Measurements from ENCODE around the gene DCDC2C.
A peak's percentile ranks its signal among the peaks of the same experiment; 100 is the strongest.

DCDC2C gene

DNA sequence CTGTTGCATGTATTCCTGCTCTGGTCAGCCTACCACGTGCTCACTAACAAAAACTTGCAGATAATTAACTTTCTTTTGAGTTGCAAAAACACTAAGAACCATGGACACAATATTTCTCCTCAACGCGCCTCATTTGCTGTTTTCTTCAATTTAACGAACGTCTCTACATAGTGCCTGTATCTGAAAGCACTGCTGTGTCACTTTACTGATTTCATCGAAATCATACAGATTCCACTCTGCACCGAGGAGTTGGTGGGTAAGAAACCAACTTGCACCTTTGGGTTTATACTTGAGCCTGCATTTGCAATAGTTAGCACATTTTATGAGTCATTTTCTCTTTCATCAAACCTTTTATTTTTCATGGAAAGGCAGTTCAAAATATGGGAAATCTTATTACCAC is 145.8 kb downstream of the DCDC2C start:
- H3K27ac ChIP-seq (ENCODE audit: low read length), result no peak overlapping the region
- H3K4me3 ChIP-seq (ENCODE audit: low read depth in 1 of 2, low read length in 2 of 2), result no peak overlapping the region
- no peaks in the 10 kb centered on the region for H3K4me1 ChIP-seq (ENCODE audit: control insufficient read depth in 1 of 2, insufficient read depth in 2 of 2, low read length in 2 of 2)
- peaks cover 5 to 14% of the 10 kb centered on the region in 2 donors for H3K9me3 ChIP-seq (ENCODE audit: control insufficient read depth in 1 of 2, low read length in 2 of 2)
- no peaks in the 10 kb centered on the region for H3K27me3 ChIP-seq (ENCODE audit: low read depth, low read length)
- H3K36me3 ChIP-seq (ENCODE audit: control insufficient read depth in 1 of 2, insufficient read depth in 2 of 2, low read length in 2 of 2), result no peaks in the 10 kb centered on the region

DNA sequence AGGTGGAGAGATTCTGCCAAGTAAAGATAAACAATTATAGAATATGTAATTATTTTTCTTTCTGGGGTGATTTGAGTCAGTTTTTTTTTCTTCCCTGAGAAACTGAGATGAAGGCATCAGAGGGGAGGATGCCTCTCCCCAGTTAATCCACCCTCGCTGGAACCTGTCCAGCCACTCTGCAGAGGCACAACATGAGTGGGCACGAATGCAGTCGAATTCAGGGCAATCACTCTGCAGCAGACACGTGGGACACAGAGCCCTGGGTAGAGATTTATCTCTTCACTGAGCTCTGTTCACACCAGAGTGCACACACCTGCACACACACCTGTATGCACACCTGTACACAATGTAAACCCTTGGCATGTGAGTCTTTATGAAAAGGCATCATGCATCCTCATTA is 154.2 kb downstream of the DCDC2C start:
- Histone ChIP-seq H3K27ac (ENCODE audit: low read length) (no peak overlapping the region), H3K27me3 (ENCODE audit: low read depth, low read length) (no peaks in the 10 kb centered on the region), H3K9me3 (ENCODE audit: control insufficient read depth in 1 of 2, low read length in 2 of 2) (peaks cover 5 to 16% of the 10 kb centered on the region in 2 donors), H3K4me1 (ENCODE audit: control insufficient read depth in 1 of 2, insufficient read depth in 2 of 2, low read length in 2 of 2) (no peaks in the 10 kb centered on the region), H3K4me3 (ENCODE audit: low read depth in 1 of 2, low read length in 2 of 2) (no peak overlapping the region), H3K36me3 (ENCODE audit: control insufficient read depth in 1 of 2, insufficient read depth in 2 of 2, low read length in 2 of 2) (no peaks in the 10 kb centered on the region)

- H3K4me3 ChIP-seq (ENCODE audit: low read depth in 1 of 2, low read length in 2 of 2), result peak overlapping the region in 1 of 2 donors; percentile 11
- peaks cover 0 to 15% of the 10 kb centered on the region in 2 donors for H3K4me1 ChIP-seq (ENCODE audit: control insufficient read depth in 1 of 2, insufficient read depth in 2 of 2, low read length in 2 of 2)
- H3K36me3 ChIP-seq (ENCODE audit: control insufficient read depth in 1 of 2, insufficient read depth in 2 of 2, low read length in 2 of 2), result no peaks in the 10 kb centered on the region
- H3K27ac ChIP-seq (ENCODE audit: low read length), result no peak overlapping the region
- H3K9me3 ChIP-seq (ENCODE audit: control insufficient read depth in 1 of 2, low read length in 2 of 2), result no peaks in the 10 kb centered on the region
- H3K27me3 ChIP-seq (ENCODE audit: low read depth, low read length), result no peaks in the 10 kb centered on the region
These were observed 161.8 kb downstream of the DCDC2C start for GRCh38 chr2:3864943-3865865.

GRCh38 chr2:3867469-3867868 is 164.1 kb downstream of the DCDC2C start:
- Histone ChIP-seq H3K4me3 (ENCODE audit: low read depth in 1 of 2, low read length in 2 of 2) (no peak overlapping the region), H3K27ac (ENCODE audit: low read length) (no peak overlapping the region), H3K4me1 (ENCODE audit: control insufficient read depth in 1 of 2, insufficient read depth in 2 of 2, low read length in 2 of 2) (peaks cover 0 to 15% of the 10 kb centered on the region in 2 donors), H3K27me3 (ENCODE audit: low read depth, low read length) (no peaks in the 10 kb centered on the region), H3K9me3 (ENCODE audit: control insufficient read depth in 1 of 2, low read length in 2 of 2) (no peaks in the 10 kb centered on the region), H3K36me3 (ENCODE audit: control insufficient read depth in 1 of 2, insufficient read depth in 2 of 2, low read length in 2 of 2) (no peaks in the 10 kb centered on the region)

DNA sequence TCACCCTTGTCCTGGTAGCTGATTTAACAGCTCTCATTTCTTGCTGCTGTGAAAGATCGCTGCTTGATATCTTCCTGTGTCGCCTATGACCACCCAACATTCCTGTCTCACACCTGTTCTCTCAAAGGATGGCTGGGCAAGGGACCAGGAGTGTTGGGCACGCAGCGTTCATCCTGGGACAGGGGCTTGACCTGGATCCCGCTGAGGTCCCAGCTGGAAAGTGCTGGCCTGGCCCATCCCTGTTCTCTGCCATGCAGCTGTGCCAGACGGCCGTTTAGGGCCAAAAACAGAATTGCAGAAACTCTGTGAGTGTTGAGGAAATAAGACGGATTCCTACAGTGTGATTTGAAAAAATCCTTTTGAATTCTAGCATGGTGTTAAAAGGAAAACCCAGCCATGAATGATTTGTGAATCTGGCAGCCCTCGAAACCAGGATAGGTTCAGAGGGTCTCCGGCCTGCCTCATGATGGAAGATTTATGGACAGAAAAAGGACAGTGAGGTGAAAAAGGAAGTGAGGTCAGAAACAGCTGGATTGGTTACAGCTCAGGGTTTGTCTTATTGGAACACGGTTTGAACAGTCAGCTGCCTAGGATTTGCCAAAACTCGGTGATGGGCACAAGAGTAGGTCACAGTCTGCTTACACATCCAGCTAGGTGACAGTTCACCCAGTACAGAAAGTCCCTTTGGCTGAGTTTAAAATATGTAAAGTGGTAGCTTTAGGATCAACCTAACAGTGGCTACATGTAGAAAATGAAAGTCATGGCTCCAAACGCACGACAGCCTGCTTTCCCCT is 164.8 kb downstream of the DCDC2C start:
- Histone ChIP-seq H3K27ac (ENCODE audit: low read length) (no peak overlapping the region), H3K4me1 (ENCODE audit: control insufficient read depth in 1 of 2, insufficient read depth in 2 of 2, low read length in 2 of 2) (peaks cover 0 to 15% of the 10 kb centered on the region in 2 donors), H3K4me3 (ENCODE audit: low read depth in 1 of 2, low read length in 2 of 2) (no peak overlapping the region), H3K36me3 (ENCODE audit: control insufficient read depth in 1 of 2, insufficient read depth in 2 of 2, low read length in 2 of 2) (no peaks in the 10 kb centered on the region), H3K27me3 (ENCODE audit: low read depth, low read length) (no peaks in the 10 kb centered on the region), H3K9me3 (ENCODE audit: control insufficient read depth in 1 of 2, low read length in 2 of 2) (no peaks in the 10 kb centered on the region)

DNA sequence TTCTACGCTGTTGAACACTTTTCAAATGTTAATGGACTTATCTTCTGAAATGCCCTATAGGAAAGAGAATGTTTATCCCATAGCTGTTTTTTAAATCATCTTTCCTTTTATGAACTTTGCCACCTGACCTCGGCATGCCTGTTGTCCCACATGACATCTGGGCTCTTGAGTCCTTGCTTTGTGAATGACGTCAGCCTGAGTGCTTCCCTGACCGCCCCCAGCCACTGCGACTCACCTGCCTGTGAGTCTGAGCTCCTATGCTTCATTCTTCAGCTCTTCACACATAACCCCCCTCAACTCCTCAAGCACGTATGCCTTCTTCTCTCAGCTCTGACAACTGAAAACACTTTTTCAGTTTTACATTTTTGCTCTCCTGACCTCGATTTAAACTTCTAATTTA is 166.8 kb downstream of the DCDC2C start:
- Histone ChIP-seq H3K9me3 (ENCODE audit: control insufficient read depth in 1 of 2, low read length in 2 of 2) (no peaks in the 10 kb centered on the region), H3K27ac (ENCODE audit: low read length) (no peak overlapping the region), H3K4me1 (ENCODE audit: control insufficient read depth in 1 of 2, insufficient read depth in 2 of 2, low read length in 2 of 2) (peaks cover 0 to 11% of the 10 kb centered on the region in 2 donors), H3K4me3 (ENCODE audit: low read depth in 1 of 2, low read length in 2 of 2) (no peak overlapping the region), H3K27me3 (ENCODE audit: low read depth, low read length) (no peaks in the 10 kb centered on the region), H3K36me3 (ENCODE audit: control insufficient read depth in 1 of 2, insufficient read depth in 2 of 2, low read length in 2 of 2) (no peaks in the 10 kb centered on the region)

DNA sequence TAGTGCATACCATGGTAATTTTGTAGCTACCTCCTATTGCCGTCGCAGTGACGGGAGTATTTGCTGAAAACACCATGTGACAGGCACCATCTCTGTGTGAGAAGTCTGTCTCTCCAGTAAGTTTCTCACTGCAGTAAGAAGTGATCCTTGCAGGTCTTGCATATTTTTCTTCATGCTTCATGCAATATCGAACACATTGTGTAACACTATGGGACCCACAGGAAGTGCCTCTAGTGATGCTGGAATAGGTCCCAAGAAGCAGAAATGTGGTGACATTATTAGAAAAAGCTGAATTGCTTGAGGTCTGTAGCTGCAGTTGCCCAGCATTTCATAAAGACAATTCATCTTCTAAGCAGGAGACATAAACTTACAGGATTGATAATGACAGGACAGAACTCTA is 167.6 kb downstream of the DCDC2C start:
- Histone ChIP-seq H3K27ac (ENCODE audit: low read length) (no peak overlapping the region), H3K27me3 (ENCODE audit: low read depth, low read length) (no peaks in the 10 kb centered on the region), H3K36me3 (ENCODE audit: control insufficient read depth in 1 of 2, insufficient read depth in 2 of 2, low read length in 2 of 2) (no peaks in the 10 kb centered on the region), H3K9me3 (ENCODE audit: control insufficient read depth in 1 of 2, low read length in 2 of 2) (no peaks in the 10 kb centered on the region), H3K4me3 (ENCODE audit: low read depth in 1 of 2, low read length in 2 of 2) (no peak overlapping the region), H3K4me1 (ENCODE audit: control insufficient read depth in 1 of 2, insufficient read depth in 2 of 2, low read length in 2 of 2) (peaks cover 0 to 4% of the 10 kb centered on the region in 2 donors)

- no peaks in the 10 kb centered on the region for H3K4me1 ChIP-seq (ENCODE audit: control insufficient read depth in 1 of 2, insufficient read depth in 2 of 2, low read length in 2 of 2)
- H3K27ac ChIP-seq (ENCODE audit: low read length), result no peak overlapping the region
- no peaks in the 10 kb centered on the region for H3K9me3 ChIP-seq (ENCODE audit: control insufficient read depth in 1 of 2, low read length in 2 of 2)
- no peaks in the 10 kb centered on the region for H3K27me3 ChIP-seq (ENCODE audit: low read depth, low read length)
- H3K36me3 ChIP-seq (ENCODE audit: control insufficient read depth in 1 of 2, insufficient read depth in 2 of 2, low read length in 2 of 2), result no peaks in the 10 kb centered on the region
- no peak overlapping the region for H3K4me3 ChIP-seq (ENCODE audit: low read depth in 1 of 2, low read length in 2 of 2)
These were observed 169.1 kb downstream of the DCDC2C start for GRCh38 chr2:3872451-3872850.

- no peaks in the 10 kb centered on the region for H3K36me3 ChIP-seq (ENCODE audit: control insufficient read depth in 1 of 2, insufficient read depth in 2 of 2, low read length in 2 of 2)
- H3K9me3 ChIP-seq (ENCODE audit: control insufficient read depth in 1 of 2, low read length in 2 of 2), result no peaks in the 10 kb centered on the region
- H3K4me3 ChIP-seq (ENCODE audit: low read depth in 1 of 2, low read length in 2 of 2), result no peak overlapping the region
- no peaks in the 10 kb centered on the region for H3K4me1 ChIP-seq (ENCODE audit: control insufficient read depth in 1 of 2, insufficient read depth in 2 of 2, low read length in 2 of 2)
- H3K27me3 ChIP-seq (ENCODE audit: low read depth, low read length), result no peaks in the 10 kb centered on the region
- H3K27ac ChIP-seq (ENCODE audit: low read length), result no peak overlapping the region
These were observed 170.5 kb downstream of the DCDC2C start for GRCh38 chr2:3873899-3874298.

DNA sequence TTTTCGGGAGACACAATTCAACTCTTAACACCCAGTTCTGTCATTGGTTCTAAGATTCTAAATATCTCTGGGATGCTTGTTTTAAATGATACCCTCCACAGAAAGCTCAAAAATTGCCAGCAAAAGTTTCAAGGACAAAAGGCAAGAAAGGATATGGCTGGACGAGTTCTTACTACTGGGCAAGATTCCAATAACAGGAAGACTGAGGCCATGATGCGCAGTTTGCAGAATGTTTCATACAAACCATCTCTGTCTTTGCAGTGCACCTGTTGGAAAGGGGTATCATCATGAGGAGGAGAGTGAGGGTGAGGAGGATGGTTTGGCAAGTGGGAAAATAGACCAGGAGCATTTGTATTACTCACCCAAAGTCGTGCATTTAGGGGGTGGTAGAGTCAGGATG is 172.8 kb downstream of the DCDC2C start:
- Histone ChIP-seq H3K9me3 (ENCODE audit: control insufficient read depth in 1 of 2, low read length in 2 of 2) (no peaks in the 10 kb centered on the region), H3K4me1 (ENCODE audit: control insufficient read depth in 1 of 2, insufficient read depth in 2 of 2, low read length in 2 of 2) (no peaks in the 10 kb centered on the region), H3K36me3 (ENCODE audit: control insufficient read depth in 1 of 2, insufficient read depth in 2 of 2, low read length in 2 of 2) (no peaks in the 10 kb centered on the region), H3K27me3 (ENCODE audit: low read depth, low read length) (no peaks in the 10 kb centered on the region), H3K4me3 (ENCODE audit: low read depth in 1 of 2, low read length in 2 of 2) (no peak overlapping the region), H3K27ac (ENCODE audit: low read length) (no peak overlapping the region)

GRCh38 chr2:3876685-3877084 is 173.3 kb downstream of the DCDC2C start:
- Histone ChIP-seq H3K27me3 (ENCODE audit: low read depth, low read length) (no peaks in the 10 kb centered on the region), H3K4me1 (ENCODE audit: control insufficient read depth in 1 of 2, insufficient read depth in 2 of 2, low read length in 2 of 2) (no peaks in the 10 kb centered on the region), H3K9me3 (ENCODE audit: control insufficient read depth in 1 of 2, low read length in 2 of 2) (no peaks in the 10 kb centered on the region), H3K4me3 (ENCODE audit: low read depth in 1 of 2, low read length in 2 of 2) (no peak overlapping the region), H3K36me3 (ENCODE audit: control insufficient read depth in 1 of 2, insufficient read depth in 2 of 2, low read length in 2 of 2) (no peaks in the 10 kb centered on the region), H3K27ac (ENCODE audit: low read length) (no peak overlapping the region)

Data from muscle layer of duodenum (tissue), 2 donors.